CD4-positive, alpha-beta T cell treated with Interleukin-21 for 1 hour (primary cell): ENCODE data around the gene TAF1D.
A peak's percentile ranks its signal among the peaks of the same experiment; 100 is the strongest.
"Not testable (repeated sequence)": the region's sequence is repeated elsewhere in the genome, so short reads cannot be mapped to it uniquely, and the experiment has no call there.

Experiments used
- DNase-seq: peaks from one replicate; pipeline ENCODE4 v3.0.0-alpha.2; 2020

TAF1D gene, protein sequence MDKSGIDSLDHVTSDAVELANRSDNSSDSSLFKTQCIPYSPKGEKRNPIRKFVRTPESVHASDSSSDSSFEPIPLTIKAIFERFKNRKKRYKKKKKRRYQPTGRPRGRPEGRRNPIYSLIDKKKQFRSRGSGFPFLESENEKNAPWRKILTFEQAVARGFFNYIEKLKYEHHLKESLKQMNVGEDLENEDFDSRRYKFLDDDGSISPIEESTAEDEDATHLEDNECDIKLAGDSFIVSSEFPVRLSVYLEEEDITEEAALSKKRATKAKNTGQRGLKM

GRCh38 chr11:93741094-93741881 is at the start of gene TAF1D, which contains the start of gene C11orf54:
Gene TAF1D (minus strand): TSS chr11:93741495. CDS start chr11:93739304, 2,191 bp downstream.
Gene C11orf54 (plus strand): TSS chr11:93741672. CDS start chr11:93747394, 5,722 bp downstream.
- peak; percentile 98 for DNase-seq

GRCh38 chr11:93784935-93785360 is 43.7 kb upstream of the TAF1D start:
- DNase-seq, result no peak

- peak; percentile 89 for DNase-seq
Measured at GRCh38 chr11:93784145-93784934, 43.0 kb upstream of the TAF1D start, which contains the start of gene MED17. Gene MED17 (plus strand): TSS chr11:93784282. CDS start chr11:93784514, 232 bp downstream.

GRCh38 chr11:93783765-93784144 is 42.5 kb upstream of the TAF1D start:
- DNase-seq, result no peak

GRCh38 chr11:93783362-93783761 is 42.1 kb upstream of the TAF1D start:
- DNase-seq, result no peak

- DNase-seq, result no peak
Measured at GRCh38 chr11:93775289-93775688, 34.0 kb upstream of the TAF1D start.

DNA sequence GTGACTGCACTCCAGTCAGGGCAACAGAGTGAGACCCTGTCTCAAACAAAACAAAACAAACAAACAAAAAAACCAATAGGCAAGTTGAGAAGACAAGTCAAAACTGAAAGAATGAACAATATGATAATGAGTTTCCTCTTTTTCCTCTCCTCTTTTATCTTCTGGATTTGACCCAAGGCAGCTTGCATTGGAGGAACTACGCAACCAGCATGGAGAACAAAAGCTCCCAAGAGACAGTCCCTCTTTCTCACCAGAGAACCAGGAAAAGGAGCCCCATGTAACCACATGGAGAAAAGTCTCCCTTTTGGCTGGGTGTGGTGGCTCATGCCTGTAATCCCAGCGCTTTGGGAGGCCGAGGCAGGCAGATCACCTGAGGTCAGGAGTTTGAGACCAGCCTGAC is 33.3 kb upstream of the TAF1D start:
- DNase-seq, result not testable (repeated sequence)

DNA sequence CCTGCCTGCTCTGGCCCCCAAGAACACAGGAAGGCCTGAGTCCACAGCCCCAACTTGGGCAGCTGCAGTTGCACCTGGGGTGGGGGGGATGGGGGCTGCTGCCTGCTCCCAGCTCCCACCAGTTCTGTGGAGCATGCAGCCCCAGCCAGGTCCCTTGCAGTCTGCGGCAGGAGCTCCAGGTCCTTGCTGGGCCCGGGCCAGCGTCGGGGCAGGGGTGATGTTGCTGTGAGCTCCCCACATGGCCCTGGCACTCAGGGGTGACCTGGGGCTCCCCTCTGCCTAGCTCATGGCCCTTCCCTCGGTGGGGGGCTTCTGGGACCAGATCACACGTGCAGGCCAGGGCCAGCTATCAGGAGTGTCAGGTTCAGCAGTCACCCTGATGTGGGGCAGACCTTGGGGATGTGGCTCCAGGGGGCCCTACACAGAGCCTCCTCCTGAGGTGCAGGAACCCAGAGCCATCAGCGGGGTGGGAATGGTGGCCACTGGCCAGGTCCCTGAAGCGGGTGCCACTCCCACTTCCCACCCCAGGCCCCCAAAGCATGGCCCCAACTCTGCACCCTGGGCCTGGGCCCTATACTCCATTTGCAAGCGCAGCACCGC is 32.4 kb upstream of the TAF1D start:
- no peak for DNase-seq

- no peak for DNase-seq
Measured at GRCh38 chr11:93773045-93773477, 31.8 kb upstream of the TAF1D start.

- DNase-seq, result no peak
Measured at GRCh38 chr11:93772123-93772522, 30.8 kb upstream of the TAF1D start.

- no peak for DNase-seq
Measured at GRCh38 chr11:93770160-93770559, 28.9 kb upstream of the TAF1D start.

GRCh38 chr11:93767018-93767417 is 25.7 kb upstream of the TAF1D start:
- DNase-seq, result no peak

DNA sequence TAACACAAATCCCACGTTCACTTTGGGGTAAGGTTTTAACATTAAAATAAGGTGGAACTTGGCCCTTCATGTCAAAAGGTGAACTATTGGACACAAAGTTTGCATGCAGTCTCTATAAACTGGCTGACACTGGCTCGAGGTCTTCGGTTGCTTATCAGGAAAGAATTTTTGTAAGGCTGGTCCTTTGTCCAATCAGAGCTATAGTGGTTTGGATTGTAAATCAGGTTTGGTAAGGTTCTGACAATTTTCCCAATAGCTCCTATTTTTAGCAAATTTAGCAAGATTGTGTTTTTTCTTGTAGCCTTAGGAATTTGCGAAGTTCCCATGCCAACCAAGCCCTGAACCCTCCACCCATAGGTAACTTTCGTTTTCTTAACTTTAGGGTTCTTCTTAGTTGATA is 25.2 kb upstream of the TAF1D start:
- no peak for DNase-seq

GRCh38 chr11:93765551-93765950 is 24.3 kb upstream of the TAF1D start:
- no peak for DNase-seq

- no peak for DNase-seq
Measured at GRCh38 chr11:93761910-93762309, 20.6 kb upstream of the TAF1D start.

GRCh38 chr11:93759123-93759522 is 17.8 kb upstream of the TAF1D start:
- DNase-seq, result not testable (repeated sequence)

DNA sequence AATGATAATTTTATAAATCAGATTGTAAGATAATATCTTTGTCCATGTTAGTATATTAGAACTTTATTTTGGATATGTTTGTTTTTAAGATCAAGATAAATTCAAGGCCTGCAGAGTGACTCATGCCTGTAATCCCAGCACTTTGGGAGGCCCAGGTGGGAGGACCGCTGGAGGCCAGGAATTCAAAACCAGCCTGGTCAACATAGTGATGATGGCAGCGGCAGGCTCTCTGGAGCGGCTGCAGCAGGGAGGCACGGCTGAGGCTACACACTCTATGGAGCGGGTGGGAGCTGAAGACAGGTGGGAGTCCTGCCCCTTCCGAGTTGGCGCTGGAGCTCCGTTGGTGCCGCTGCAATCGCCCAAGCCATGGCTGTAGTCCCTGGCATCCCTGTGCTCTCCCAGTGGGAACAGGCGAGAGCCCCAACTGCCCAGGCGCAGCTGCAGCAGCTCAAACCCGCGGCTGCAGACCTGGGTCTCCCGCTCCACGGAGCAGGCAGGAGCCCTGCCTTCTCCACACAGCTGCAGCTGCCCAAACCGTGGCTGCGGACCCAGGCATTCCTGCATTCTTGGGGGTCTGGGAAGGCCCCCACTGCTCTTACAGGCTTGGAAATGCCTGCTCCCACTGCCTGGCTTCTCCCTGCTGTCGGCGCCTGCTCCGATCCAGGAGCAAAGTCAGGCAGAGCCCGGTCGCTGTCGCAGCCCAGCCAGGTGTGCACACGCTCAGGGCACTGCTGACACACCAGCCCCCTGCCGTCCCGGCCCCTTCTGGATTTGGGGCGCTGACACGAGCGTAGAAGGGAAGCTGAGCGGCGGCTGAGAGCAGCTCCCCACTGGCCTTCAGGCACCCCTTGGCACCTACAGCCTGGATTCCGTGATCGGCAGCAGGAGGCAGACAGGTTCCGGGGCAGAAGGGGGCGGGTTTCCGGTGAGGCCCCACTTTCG is 16.9 kb upstream of the TAF1D start:
- no peak for DNase-seq

DNA sequence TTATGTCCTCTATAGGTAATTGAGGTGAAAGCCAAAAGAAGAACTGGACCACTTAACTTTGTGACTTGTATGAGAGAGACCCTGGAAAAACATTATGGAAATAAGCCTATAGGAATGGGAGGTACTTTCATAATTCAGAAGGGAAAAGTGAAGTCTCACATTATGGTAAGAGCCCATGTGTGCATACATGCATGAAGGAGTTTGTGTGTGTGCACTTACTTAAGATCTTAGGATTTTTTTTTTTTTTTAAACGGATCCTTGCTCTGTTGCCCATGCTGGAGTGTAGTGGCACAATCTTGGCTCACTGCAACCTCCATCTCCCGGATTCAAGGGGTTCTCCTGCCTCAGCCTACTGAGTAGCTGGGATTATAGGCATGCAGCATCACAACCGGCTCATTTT is 16.0 kb upstream of the TAF1D start:
- DNase-seq, result no peak

DNA sequence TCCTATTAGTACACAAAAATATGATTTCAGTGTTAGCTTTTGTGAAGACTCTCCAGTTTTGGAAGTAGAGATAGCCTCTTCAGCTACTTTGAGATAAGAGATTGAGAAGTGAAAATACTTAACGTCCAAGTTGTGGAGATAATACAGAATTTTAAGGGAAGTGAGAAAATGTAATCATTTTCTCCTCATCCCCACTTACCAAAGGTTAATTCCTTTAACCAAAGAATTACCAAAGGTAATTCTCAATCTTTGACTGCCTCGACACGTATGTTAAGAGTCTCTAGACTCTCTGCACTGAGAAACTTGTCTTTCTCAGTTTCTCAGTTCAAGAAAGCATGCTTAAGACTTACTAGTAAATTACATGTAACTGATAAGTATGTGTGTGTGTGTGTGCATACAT is 15.5 kb upstream of the TAF1D start:
- no peak for DNase-seq

DNA sequence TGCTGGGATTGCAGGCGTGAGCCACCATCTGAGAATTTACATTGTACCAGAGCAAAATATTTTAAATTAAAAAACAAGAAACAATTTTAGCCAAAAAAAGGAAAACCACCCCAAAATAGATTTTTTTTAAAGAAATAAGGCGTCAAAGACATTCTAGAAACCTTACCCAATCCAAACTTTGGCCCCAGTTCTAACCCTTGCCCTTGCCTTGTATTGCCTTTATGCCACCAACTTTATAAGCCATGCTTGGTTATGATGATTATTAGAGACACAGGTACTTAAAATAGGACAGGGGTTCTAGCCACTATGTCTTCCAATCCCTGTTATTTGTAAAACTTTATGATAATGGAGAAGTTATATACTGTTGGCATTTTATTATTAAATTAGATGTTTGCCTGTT is 11.9 kb upstream of the TAF1D start:
- DNase-seq, result no peak

- no peak for DNase-seq
Measured at GRCh38 chr11:93751001-93751400, 9.7 kb upstream of the TAF1D start.

DNA sequence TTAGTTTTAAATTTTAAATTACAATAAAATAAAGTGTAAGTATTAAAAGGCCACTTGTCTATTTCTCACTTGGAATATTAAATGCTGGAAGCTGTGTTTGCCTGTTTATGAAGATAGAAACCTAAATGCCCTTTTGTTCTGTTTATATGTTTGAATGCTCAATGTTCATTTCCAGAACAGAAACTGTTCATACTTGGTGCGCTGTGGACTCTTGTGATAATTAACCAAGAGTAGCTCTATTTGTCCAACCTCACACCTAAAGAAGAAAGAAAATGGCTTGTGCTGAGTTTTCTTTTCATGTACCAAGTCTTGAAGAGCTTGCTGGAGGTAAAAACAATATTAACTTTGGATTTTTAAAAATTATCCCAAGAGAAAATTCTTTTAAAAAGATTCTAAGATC is 5.8 kb upstream of the TAF1D start:
- no peak for DNase-seq
